ENCODE measurements around the gene RARRES2. TPM values are rescaled to one million over a fixed set of nuclear protein-coding genes. Genes with fewer than 3 reads are reported as not detected.

The RARRES2 gene
- total RNA-seq, 1 experiment from 2014 or later = 60.9 TPM

GRCh38 chr7:150358988-150359621, 17.7 kb upstream of the RARRES2 start:
- TF ChIP-seq CTCF (conservative IDR thresholded peaks at IDR 0.05) = no peak
- Histone ChIP-seq H3K23me2 (ENCODE audit: insufficient read length, low read depth, low read length, poor library complexity, severe bottlenecking) (no peaks in the 10 kb centered on the region), H3K4ac (ENCODE audit: low read depth, low read length) (no peak overlapping the region), H3K79me1 (ENCODE audit: insufficient read depth, low read depth, low read length, poor library complexity, severe bottlenecking) (no peaks in the 10 kb centered on the region), H2BK15ac (ENCODE audit: low read depth, low read length) (no peak overlapping the region), H3K79me2 (ENCODE audit: insufficient read depth, low read length) (no peaks in the 10 kb centered on the region), H3T11ph (ENCODE audit: low read length) (no peak overlapping the region), H3K14ac (ENCODE audit: insufficient read depth, low read length) (no peak overlapping the region), H3K27ac (ENCODE audit: insufficient read length, low read depth, low read length) (no peak overlapping the region), H2BK120ac (ENCODE audit: low read depth, low read length, poor library complexity, severe bottlenecking) (no peak overlapping the region), H4K91ac (ENCODE audit: insufficient read length, low read depth, low read length) (no peak overlapping the region), H3K9ac (ENCODE audit: extremely low read depth, insufficient read length, low read length) (no peak overlapping the region), H4K20me1 (ENCODE audit: control insufficient read depth, insufficient read depth, insufficient read length) (no peaks in the 10 kb centered on the region), H3K4me2 (ENCODE audit: insufficient read depth, insufficient read length, low read length) (no peak overlapping the region), H2BK12ac (ENCODE audit: insufficient read length, low read depth, low read length) (no peak overlapping the region), H2AFZ (ENCODE audit: low read length) (no peak overlapping the region), H3K23ac (ENCODE audit: insufficient read length, low read depth, low read length) (no peak overlapping the region), H2BK20ac (ENCODE audit: low read depth, low read length, poor library complexity, severe bottlenecking) (no peak overlapping the region), H3K18ac (ENCODE audit: insufficient read length, low read depth, low read length) (no peak overlapping the region), H3K56ac (ENCODE audit: insufficient read length, low read depth, low read length) (no peak overlapping the region), H2BK5ac (ENCODE audit: insufficient read length, low read length) (no peak overlapping the region), H4K8ac (replicated peaks; ENCODE audit: insufficient read length, low read depth, low read length) (no peak overlapping the region), H2AK5ac (ENCODE audit: insufficient read length, low read length) (no peak overlapping the region), H4K5ac (ENCODE audit: insufficient read length, low read depth, low read length) (no peak overlapping the region), H3K9me3 (ENCODE audit: control insufficient read depth, low read depth, low read length) (no peaks in the 10 kb centered on the region), H3K27me3 (ENCODE audit: insufficient read depth, low read length) (no peaks in the 10 kb centered on the region), H3K4me1 (ENCODE audit: insufficient read depth, low read length) (0 out of 2 replicates have a peak, but pooled peaks cover 3% of the 10 kb centered on the region)
- 100% methylated on average over 2 of the region's 4 CpGs for WGBS (ENCODE audit: extremely low coverage, insufficient read length, low lambda C conversion rate)
- H3K4me1 Mint-ChIP-seq = peaks cover 32 to 42% of the 10 kb centered on the region in 2 experiments
- DNase-seq = no peak
- H3K9me3 Mint-ChIP-seq = peaks cover 4 to 7% of the 10 kb centered on the region in 2 experiments; a peak in 3 of 5 replicates
- H3K27me3 Mint-ChIP-seq (ENCODE audit: low read depth) = peaks cover 1% of the 10 kb centered on the region
- H3K36me3 Mint-ChIP-seq (ENCODE audit: insufficient read depth in 1 of 3, low read depth in 3 of 3) = peaks cover 0 to 4% (median 0%) of the 10 kb centered on the region in 3 experiments; a peak in 1 of 7 replicates
- H3K4me3 Mint-ChIP-seq = no peak overlapping the region
- H3K27ac Mint-ChIP-seq = no peak overlapping the region
